Kidney (tissue), 14 donors: ENCODE measurements around the gene FANCE. TPM values are rescaled to one million over a fixed set of nuclear protein-coding genes. Genes with fewer than 3 reads are reported as not detected.
"Not testable (repeated sequence)": the region's sequence is repeated elsewhere in the genome, so short reads cannot be mapped to it uniquely, and the experiment has no call there.

ENCODE experiments used
- DNase-seq, 5 donors: peaks; one replicate each; pipeline ENCODE4 v3.0.0-alpha.2; 2013 to 2020
- FAIRE-seq: peaks from 2 replicates; lab custom pipeline; 2012; peaks lifted over from hg19 to GRCh38; lab: Jason Lieb, UNC
- H3K27ac ChIP-seq, 2 donors: one replicate each; pipeline ENCODE4 v1.7.0; 2013; ENCODE audit warnings: low read depth in 2 of 2, low read length in 2 of 2, inconsistent platforms in 1 of 2
- H3K27me3 ChIP-seq: one replicate; pipeline ENCODE4 v1.7.1; 2013; ENCODE audit warnings: low read length, inconsistent platforms; ENCODE audit not compliant: control insufficient read depth, insufficient read depth
- H3K36me3 ChIP-seq, 3 donors: one replicate each; pipeline versions ENCODE4 v1.7.0 to v1.7.1; 2013; ENCODE audit warnings: low read length in 3 of 3, control low read depth in 1 of 3, inconsistent platforms in 1 of 3; ENCODE audit not compliant: insufficient read depth in 3 of 3, control insufficient read depth in 2 of 3
- H3K4me1 ChIP-seq, 3 donors: one replicate each; pipeline versions ENCODE4 v1.7.0 to v1.7.1; 2013; ENCODE audit warnings: low read length in 3 of 3, inconsistent platforms in 1 of 3, low read depth in 1 of 3; ENCODE audit not compliant: control insufficient read depth in 2 of 3, insufficient read depth in 2 of 3
- H3K4me3 ChIP-seq, 3 donors: one replicate each; pipeline versions ENCODE4 v1.7.0 to v1.8.1; 2013; ENCODE audit warnings: low read length in 3 of 3, control low read depth in 1 of 3, inconsistent platforms in 1 of 3
- H3K9ac ChIP-seq, 3 donors: one replicate each; pipeline versions ENCODE4 v1.7.0 to v1.7.1; 2013; ENCODE audit warnings: low read length in 3 of 3, control low read depth in 1 of 3, inconsistent platforms in 1 of 3
- H3K9me3 ChIP-seq, 3 donors: one replicate each; pipeline versions ENCODE4 v1.7.0 to v1.7.1; 2013; ENCODE audit warnings: low read length in 3 of 3, control low read depth in 1 of 3, inconsistent platforms in 1 of 3; ENCODE audit not compliant: control insufficient read depth in 2 of 3, insufficient read depth in 1 of 3
- CTCF ChIP-seq: IDR thresholded peaks from 3 replicates; pipeline ENCODE4 v1.5.1; 2012; ENCODE audit warnings: mild to moderate bottlenecking, moderate library complexity, borderline replicate concordance; ENCODE audit not compliant: insufficient read depth; ENCODE audit errors: extremely low read depth
- intact Hi-C: fragments of 100-400 bp; cut with DNase I; formaldehyde crosslinking; loops from one replicate; pipeline ENCODE4 v1.11.1; 2022
- microRNA-seq: library from miRNA; unstranded; fragments of <30 nt; microRNA quantifications from one replicate; pipeline ENCODE4 v1.2.0, GENCODE V29; 2020
- polyA plus RNA-seq: library from polyadenylated mRNA; stranded (reverse); fragments of 350-450 nt; fragmentation: Illumina TruSeq; extraction: RNeasy Lipid Tissue Mini Kit (QIAGEN cat#74804); gene quantifications from one replicate; pipeline ENCODE4 v1.2.3, GENCODE V29; 2014; ENCODE audit warnings: low read depth, low replicate concordance; ENCODE audit not compliant: insufficient read depth
- total RNA-seq: library from RNA; stranded (reverse); fragmentation: NEBNext Ultra II Directional; extraction: Animal tissue kit (Norgen Biotek cat#: 25700); gene quantifications from one replicate; pipeline ENCODE4 v1.2.1, GENCODE V29; 2021
- donor health status: control.
- donor health status: control.
- donor health status: control.
- donor health status: control.
- donor health status: control.
- donor health status: DM: yes; HTN: yes; CAD: no.
- donor health status: Normal renal cell carcinoma (clear cell type).

The FANCE gene
- total and polyA plus RNA-seq, 2 donors from 2014 or later: 1.2 to 2.7 TPM

DNA sequence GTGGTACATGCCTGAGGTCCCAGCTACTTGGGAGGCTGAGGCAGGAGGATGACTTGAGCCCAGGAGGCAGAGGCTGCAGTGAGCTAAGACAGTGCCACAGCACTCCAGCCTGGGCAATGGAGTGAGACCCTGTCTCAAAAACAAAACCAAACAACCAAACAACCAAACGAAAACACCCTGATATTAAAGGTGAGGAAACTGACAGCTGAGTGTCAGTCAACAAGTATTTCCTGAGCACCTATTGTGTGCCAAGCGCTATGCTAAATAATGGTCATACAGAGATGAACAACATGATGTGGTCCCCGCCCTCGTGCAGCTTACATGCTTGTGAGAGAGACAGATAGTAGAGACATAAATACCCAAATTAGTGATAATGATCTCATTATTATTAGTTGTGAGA is 62.4 kb downstream of the FANCE start:
- Histone ChIP-seq H3K9ac (no peak overlapping the region), H3K36me3 (no peaks in the 10 kb centered on the region), H3K27me3 (no peaks in the 10 kb centered on the region), H3K4me3 (no peak overlapping the region), H3K27ac (no peak overlapping the region), H3K4me1 (no peaks in the 10 kb centered on the region), H3K9me3 (no peaks in the 10 kb centered on the region)
- no peak for TF ChIP-seq CTCF
- no peak for DNase-seq
- intact Hi-C loops: no loop called here
- FAIRE-seq: no peak

- H3K27me3 ChIP-seq, H3K27ac ChIP-seq, FAIRE-seq, H3K4me1 ChIP-seq, DNase-seq, H3K36me3 ChIP-seq, H3K9me3 ChIP-seq, H3K9ac ChIP-seq, intact Hi-C loops, H3K4me3 ChIP-seq: not testable (repeated sequence)
Observed at GRCh38 chr6:35515939-35516338, 63.8 kb downstream of the FANCE start.

Small RNAs within 50 kb of the gene (microRNA-seq; reads per million reads assigned to microRNA genes)
- not detected for gene MIR7111

Other genes with a start within 250 kb of the FANCE start
- 4.5 TPM for gene SCUBE3, start 238.4 kb upstream of the FANCE start, total RNA-seq
- gene SCUBE3, start 238.4 kb upstream of the FANCE start, polyA plus RNA-seq: 2.5 TPM
- 49.2 TPM for gene ZNF76, start 192.6 kb upstream of the FANCE start, total RNA-seq
- gene ZNF76, start 192.6 kb upstream of the FANCE start, polyA plus RNA-seq: 29.1 TPM
- 16.3 TPM for gene DEF6, start 154.5 kb upstream of the FANCE start, total RNA-seq
- 2.7 TPM for gene DEF6, start 154.5 kb upstream of the FANCE start, polyA plus RNA-seq
- gene PPARD, start 109.8 kb upstream of the FANCE start, total RNA-seq: 24.4 TPM
- gene PPARD, start 109.8 kb upstream of the FANCE start, polyA plus RNA-seq: 13.2 TPM
- 1,159 TPM for gene RPL10A, start 16.1 kb downstream of the FANCE start, total RNA-seq
- gene RPL10A, start 16.1 kb downstream of the FANCE start, polyA plus RNA-seq: 1,291 TPM
- gene TEAD3, start 44.7 kb downstream of the FANCE start, total RNA-seq: 18.0 TPM
- 11.3 TPM for gene TEAD3, start 44.7 kb downstream of the FANCE start, polyA plus RNA-seq
- gene TULP1, start 60.6 kb downstream of the FANCE start, total RNA-seq: not detected
- not detected for gene TULP1, start 60.6 kb downstream of the FANCE start, polyA plus RNA-seq
- 267 TPM for gene FKBP5, start 236.6 kb downstream of the FANCE start, total RNA-seq
- gene FKBP5, start 236.6 kb downstream of the FANCE start, polyA plus RNA-seq: 45.6 TPM